Suprapubic skin (tissue), 4 donors: ENCODE results near the gene TMC8. TPM values are rescaled to one million over a fixed set of nuclear protein-coding genes. Genes with fewer than 3 reads are reported as not detected.

Source experiments
- DNase-seq, 2 donors: peaks; one replicate each; pipeline ENCODE4 v3.0.0-alpha.2; 2019; ENCODE audit warnings: low spot score in 2 of 2
- H3K27ac ChIP-seq: fragments of 200-600 bp; sonication (generic); one replicate; pipeline ENCODE4 v1.5.1; 2019
- H3K27me3 ChIP-seq: fragments of 200-600 bp; sonication (generic); one replicate; pipeline ENCODE4 v1.5.1; 2019
- H3K36me3 ChIP-seq: fragments of 200-600 bp; sonication (generic); one replicate; pipeline ENCODE4 v1.5.1; 2019
- H3K4me1 ChIP-seq: fragments of 200-600 bp; sonication (generic); one replicate; pipeline ENCODE4 v1.5.1; 2019
- H3K4me3 ChIP-seq: fragments of 200-600 bp; sonication (generic); one replicate; pipeline ENCODE4 v1.5.1; 2019; ENCODE audit warnings: mild to moderate bottlenecking
- H3K9me3 ChIP-seq: fragments of 200-600 bp; sonication (generic); one replicate; pipeline ENCODE4 v1.5.1; 2019
- EP300 ChIP-seq: sonication (generic); formaldehyde crosslinking; IDR thresholded peaks from one replicate; pipeline ENCODE4 v1.6.1; 2017; ENCODE audit warnings: antibody characterized with exemption
- POLR2A ChIP-seq, 2 donors: fragments of 450-650 bp; IDR thresholded peaks; one replicate each; pipeline ENCODE4 v1.6.1; 2017; ENCODE audit warnings: antibody characterized with exemption in 2 of 2, mild to moderate bottlenecking in 2 of 2, moderate library complexity in 2 of 2
- POLR2AphosphoS5 ChIP-seq, 3 donors: sonication (generic); formaldehyde crosslinking; IDR thresholded peaks; one replicate each; pipeline ENCODE4 v1.6.1; 2017; ENCODE audit warnings: antibody characterized with exemption in 3 of 3
- WGBS: methylation state at CpG from one replicate; pipeline ENCODE4 v1.1.5; 2018; 5-methylcytosine and 5-hydroxymethylcytosine counted together
- total RNA-seq, 4 donors: library from RNA; depleted of rRNA; stranded (reverse); fragments of >200 nt; gene quantifications; one replicate each; pipeline ENCODE4 v1.1.0, GENCODE V29; 2016
- TF ChIP-seq, protein P1 (sequence below), 2 donors: fragments of 200-600 bp in 1 of 2; fragments of 450-650 bp in 1 of 2; sonication (generic) in 1 of 2; IDR thresholded peaks; one replicate each; pipeline ENCODE4 v1.5.1; 2016 to 2019; ENCODE audit warnings: antibody characterized with exemption in 2 of 2, mild to moderate bottlenecking in 1 of 2, moderate library complexity in 1 of 2

Gene TMC8
- total RNA-seq, 4 donors from 2014 or later: 0.36 to 6.4 (median 1.8) TPM

DNA sequence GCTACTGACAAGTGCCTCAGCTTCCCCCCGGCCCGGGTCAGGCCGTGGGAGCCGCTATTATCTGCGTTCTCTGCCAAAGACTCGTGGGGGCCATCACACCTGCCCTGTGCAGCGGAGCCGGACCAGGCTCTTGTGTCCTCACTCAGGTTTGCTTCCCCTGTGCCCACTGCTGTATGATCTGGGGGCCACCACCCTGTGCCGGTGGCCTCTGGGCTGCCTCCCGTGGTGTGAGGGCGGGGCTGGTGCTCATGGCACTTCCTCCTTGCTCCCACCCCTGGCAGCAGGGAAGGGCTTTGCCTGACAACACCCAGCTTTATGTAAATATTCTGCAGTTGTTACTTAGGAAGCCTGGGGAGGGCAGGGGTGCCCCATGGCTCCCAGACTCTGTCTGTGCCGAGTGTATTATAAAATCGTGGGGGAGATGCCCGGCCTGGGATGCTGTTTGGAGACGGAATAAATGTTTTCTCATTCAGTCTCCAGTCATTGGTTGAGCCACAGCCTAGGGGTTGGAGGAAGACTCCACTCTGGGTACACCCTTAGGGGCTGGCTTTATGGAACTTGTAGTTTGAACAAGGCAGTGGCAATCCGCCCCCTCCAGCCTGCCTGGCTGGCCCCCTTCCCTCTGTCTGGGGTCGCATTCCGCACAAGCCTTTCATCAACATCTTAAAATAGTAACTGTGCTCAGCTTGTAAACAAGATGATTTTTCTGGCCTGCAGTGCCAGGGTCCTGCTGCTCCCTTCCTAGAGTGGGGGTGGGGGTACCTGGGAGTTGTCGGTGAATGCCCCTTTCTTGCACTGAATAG lies 41.9 kb downstream of the TMC8 start:
- H3K36me3 ChIP-seq: peaks cover 18% of the 10 kb centered on the region
- H3K27me3 ChIP-seq: no peaks in the 10 kb centered on the region
- TF ChIP-seq POLR2AphosphoS5 (IDR thresholded peaks at IDR 0.05) (no peak), EP300 (no peak), POLR2A (IDR thresholded peaks at IDR 0.05) (no peak)
- TF ChIP-seq, protein P1, sequence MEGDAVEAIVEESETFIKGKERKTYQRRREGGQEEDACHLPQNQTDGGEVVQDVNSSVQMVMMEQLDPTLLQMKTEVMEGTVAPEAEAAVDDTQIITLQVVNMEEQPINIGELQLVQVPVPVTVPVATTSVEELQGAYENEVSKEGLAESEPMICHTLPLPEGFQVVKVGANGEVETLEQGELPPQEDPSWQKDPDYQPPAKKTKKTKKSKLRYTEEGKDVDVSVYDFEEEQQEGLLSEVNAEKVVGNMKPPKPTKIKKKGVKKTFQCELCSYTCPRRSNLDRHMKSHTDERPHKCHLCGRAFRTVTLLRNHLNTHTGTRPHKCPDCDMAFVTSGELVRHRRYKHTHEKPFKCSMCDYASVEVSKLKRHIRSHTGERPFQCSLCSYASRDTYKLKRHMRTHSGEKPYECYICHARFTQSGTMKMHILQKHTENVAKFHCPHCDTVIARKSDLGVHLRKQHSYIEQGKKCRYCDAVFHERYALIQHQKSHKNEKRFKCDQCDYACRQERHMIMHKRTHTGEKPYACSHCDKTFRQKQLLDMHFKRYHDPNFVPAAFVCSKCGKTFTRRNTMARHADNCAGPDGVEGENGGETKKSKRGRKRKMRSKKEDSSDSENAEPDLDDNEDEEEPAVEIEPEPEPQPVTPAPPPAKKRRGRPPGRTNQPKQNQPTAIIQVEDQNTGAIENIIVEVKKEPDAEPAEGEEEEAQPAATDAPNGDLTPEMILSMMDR (IDR thresholded peaks at IDR 0.05): no peak
- 33% methylated on average over 13 of the region's 19 CpGs for WGBS
- H3K4me1 ChIP-seq: peaks cover 87% of the 10 kb centered on the region
- no peaks in the 10 kb centered on the region for H3K9me3 ChIP-seq
- H3K4me3 ChIP-seq: peak overlapping the region; percentile 15
- DNase-seq: peak in 1 of 2 donors; percentile 67
- peak overlapping the region; percentile 72 for H3K27ac ChIP-seq

- Histone ChIP-seq H3K4me3 (peak overlapping the region; percentile 15), H3K27ac (peak overlapping the region; percentile 72), H3K4me1 (peaks cover 83% of the 10 kb centered on the region), H3K27me3 (no peaks in the 10 kb centered on the region), H3K36me3 (peaks cover 18% of the 10 kb centered on the region), H3K9me3 (no peaks in the 10 kb centered on the region)
- DNase-seq: no peak
- WGBS: 23% methylated on average over 4 of the region's 11 CpGs
- TF ChIP-seq, protein P1 (IDR thresholded peaks at IDR 0.05): no peak
- TF ChIP-seq POLR2AphosphoS5 (IDR thresholded peaks at IDR 0.05) (no peak), POLR2A (IDR thresholded peaks at IDR 0.05) (no peak), EP300 (no peak)
Observed at GRCh38 chr17:78173097-78173715, 42.6 kb downstream of the TMC8 start.

DNA sequence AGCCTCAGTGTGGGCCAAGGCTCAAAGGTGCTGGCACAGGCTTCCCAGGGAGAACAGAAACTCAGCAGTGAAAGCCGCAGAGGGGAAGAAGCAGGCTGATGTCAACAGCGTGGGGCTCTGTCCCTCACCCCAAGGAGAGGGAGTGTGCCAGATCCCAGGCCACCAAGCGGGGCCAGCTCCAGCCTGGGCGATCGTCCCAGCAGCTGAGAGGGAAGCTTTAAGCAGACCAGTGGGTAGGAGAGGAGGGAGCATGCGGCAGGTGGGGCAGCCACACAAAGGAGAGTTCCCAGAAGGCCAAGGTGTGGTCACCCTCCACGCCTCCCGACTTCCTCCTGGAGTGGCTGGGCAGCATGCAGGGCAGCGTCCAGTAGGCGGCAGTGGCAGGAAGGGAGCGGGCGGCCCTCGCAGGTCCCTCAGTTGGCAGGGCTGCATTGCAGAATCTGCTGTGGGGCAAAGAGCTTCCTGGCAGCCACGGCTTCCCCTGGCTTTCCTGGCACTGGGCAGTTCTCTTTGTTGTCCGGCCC lies 43.8 kb downstream of the TMC8 start:
- no peak overlapping the region for H3K4me3 ChIP-seq
- H3K4me1 ChIP-seq: peaks cover 75% of the 10 kb centered on the region

GRCh38 chr17:78174870-78175642 lies 44.5 kb downstream of the TMC8 start:
- 73% methylated on average over 27 of the region's 28 CpGs for WGBS
- peaks cover 68% of the 10 kb centered on the region for H3K4me1 ChIP-seq

More for the DNA sequence above, 43.8 kb downstream of the TMC8 start:
- WGBS: 32% methylated on average over 12 of the region's 15 CpGs
- H3K27me3 ChIP-seq: no peaks in the 10 kb centered on the region
- peak; percentile 87 for DNase-seq
- H3K9me3 ChIP-seq: no peaks in the 10 kb centered on the region
- peaks cover 18% of the 10 kb centered on the region for H3K36me3 ChIP-seq
- TF ChIP-seq EP300 (no peak), POLR2AphosphoS5 (IDR thresholded peaks at IDR 0.05) (no peak), POLR2A (IDR thresholded peaks at IDR 0.05) (peak in 1 of 2 donors; percentile 17)
- TF ChIP-seq, protein P1 (IDR thresholded peaks at IDR 0.05): peak; percentile 32 to 38
- peak overlapping the region; percentile 72 for H3K27ac ChIP-seq

DNA sequence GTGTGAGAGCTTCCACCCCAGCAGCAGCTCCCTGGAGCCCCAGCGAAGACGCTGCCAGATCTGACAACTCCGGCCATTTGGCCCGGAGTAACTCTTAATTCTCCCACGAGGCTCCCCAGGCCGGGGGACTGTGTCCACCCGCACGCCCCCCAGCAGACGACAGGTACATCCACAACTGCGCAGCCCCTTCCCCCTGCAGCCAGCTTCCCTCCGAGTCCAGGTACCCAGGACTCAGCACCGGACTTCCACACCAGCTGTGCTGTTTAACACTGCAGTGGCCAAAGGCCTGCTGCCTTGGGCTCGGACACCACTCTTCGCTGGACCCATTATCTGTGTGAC lies 45.0 kb downstream of the TMC8 start:
- Histone ChIP-seq H3K4me1 (peaks cover 65% of the 10 kb centered on the region), H3K36me3 (peaks cover 18% of the 10 kb centered on the region), H3K9me3 (no peaks in the 10 kb centered on the region), H3K4me3 (no peak overlapping the region), H3K27me3 (no peaks in the 10 kb centered on the region), H3K27ac (peak overlapping the region; percentile 72)
- no peak for DNase-seq
- no peak for TF ChIP-seq POLR2AphosphoS5 (IDR thresholded peaks at IDR 0.05)
- WGBS: 84% methylated on average over 10 of the region's 14 CpGs

More at GRCh38 chr17:78174870-78175642, 44.5 kb downstream of the TMC8 start:
- Histone ChIP-seq H3K27ac (peak overlapping the region; percentile 72), H3K9me3 (no peaks in the 10 kb centered on the region), H3K4me3 (no peak overlapping the region), H3K27me3 (no peaks in the 10 kb centered on the region), H3K36me3 (peaks cover 18% of the 10 kb centered on the region)
- no peak for DNase-seq
- no peak for TF ChIP-seq EP300
- no peak for TF ChIP-seq POLR2A (IDR thresholded peaks at IDR 0.05)
